ENCODE results near the gene BAIAP2L2.

- TF ChIP-seq HOXA7 (CRISPR knock-in tag; IDR thresholded peaks at IDR 0.05), result no peak
- no peak for TF ChIP-seq CTCF (IDR thresholded peaks at IDR 0.05)
- no peak for TF ChIP-seq POLR2A (IDR thresholded peaks at IDR 0.05; ENCODE audit: low read length)
- no peak for TF ChIP-seq CHD2 (IDR thresholded peaks at IDR 0.05; ENCODE audit: low read length, partially characterized antibody)
Measured at GRCh38 chr22:38072322-38073149, 37.9 kb downstream of the BAIAP2L2 start.

All from A549 (cell line).